Sciatic nerve (tissue), 2 donors: ENCODE measurements around the gene CDC20. TPM values are rescaled to one million over a fixed set of nuclear protein-coding genes. Genes with fewer than 3 reads are reported as not detected.
"Not testable (repeated sequence)": the region's sequence is repeated elsewhere in the genome, so short reads cannot be mapped to it uniquely, and the experiment has no call there.

Experiments used
- ATAC-seq: fragments of 200-7000 bp; cut with Tn5 transposase; one replicate; pipeline ENCODE4 v1.9.1; 2020; ENCODE audit warnings: mild to moderate bottlenecking, moderate library complexity
- DNase-seq: peaks from one replicate; pipeline ENCODE4 v3.0.0-alpha.2; 2020; ENCODE audit warnings: low spot score
- intact Hi-C: fragments of 100-400 bp; cut with DNase I; formaldehyde crosslinking; loops from one replicate; pipeline ENCODE4 v1.14.2; 2022
- total RNA-seq: library from RNA; stranded (reverse); fragmentation: NEBNext Ultra II Directional; extraction: Animal tissue kit (Norgen Biotek cat#: 25700); gene quantifications from one replicate; pipeline ENCODE4 v1.2.1, GENCODE V29; 2021
- donor health status: DM: no; HTN: no; CAD: no.
- donor health status: DM: no; HTN: no; CAD: no.

CDC20 gene
- total RNA-seq, 1 donor from 2014 or later = 1.9 TPM

GRCh38 chr1:43369779-43370178 is 11.0 kb downstream of the CDC20 start:
- not testable (repeated sequence) for ATAC-seq
- intact Hi-C loops = loop anchor here (5.0 kb wide), 1 partner anchor 572 kb away; no protein-coding TSS in a partner anchor

GRCh38 chr1:43370564-43370963 is 11.8 kb downstream of the CDC20 start:
- intact Hi-C loops = no loop called here
- ATAC-seq (no peak), DNase-seq (no peak)

More at GRCh38 chr1:43369779-43370178, 11.0 kb downstream of the CDC20 start:
- not testable (repeated sequence) for DNase-seq

GRCh38 chr1:43372172-43372571 is 13.4 kb downstream of the CDC20 start:
- ATAC-seq (no peak), DNase-seq (no peak)
- intact Hi-C loops = no loop called here

DNA sequence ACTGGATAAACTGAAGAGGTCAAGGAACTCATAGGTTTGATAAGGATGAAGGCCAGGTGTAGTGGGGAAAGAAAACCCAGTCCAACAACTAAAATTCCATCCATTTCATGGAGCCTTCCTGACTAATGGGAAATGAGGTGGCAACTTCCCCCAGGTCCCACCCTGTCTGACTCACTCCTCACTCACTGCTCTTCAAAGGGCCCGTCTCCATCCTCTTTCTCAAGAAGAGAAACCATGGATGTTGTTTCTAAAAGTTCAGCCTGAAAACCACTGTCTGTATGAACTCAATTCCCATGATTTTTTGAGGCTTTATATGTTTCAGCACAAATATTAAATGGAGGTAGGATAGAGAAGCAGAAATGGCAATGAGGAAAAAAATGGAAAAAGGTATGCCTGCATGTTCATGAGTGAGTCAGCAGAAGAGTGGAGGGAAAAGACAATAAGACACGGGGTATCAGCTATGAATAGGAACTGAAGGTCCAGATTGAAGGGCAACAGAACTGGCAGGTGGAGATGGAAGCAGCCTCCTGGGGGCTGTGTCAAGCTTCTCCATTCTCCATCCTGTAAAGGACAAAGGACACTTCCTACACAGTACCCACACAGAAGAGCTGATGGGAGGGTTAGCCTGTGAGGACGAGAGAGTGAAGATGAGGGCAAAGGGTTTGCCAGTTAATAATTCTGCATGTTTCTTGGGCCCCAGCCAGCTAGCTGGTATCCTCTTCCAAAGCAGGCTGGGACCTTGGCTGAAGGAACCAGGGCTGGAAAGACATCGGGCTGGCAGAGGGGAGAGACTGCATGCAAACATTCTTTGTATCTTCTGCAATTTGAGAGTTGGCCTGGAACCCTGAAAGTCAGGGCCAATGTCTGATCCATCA is 14.5 kb downstream of the CDC20 start:
- intact Hi-C loops = no loop called here
- no peak for DNase-seq

GRCh38 chr1:43376723-43377235 is 18.0 kb downstream of the CDC20 start:
- intact Hi-C loops = no loop called here
- ATAC-seq (no peak), DNase-seq (no peak)

More for the DNA sequence above, 14.5 kb downstream of the CDC20 start:
- ATAC-seq = no peak

GRCh38 chr1:43377831-43378230 is 19.1 kb downstream of the CDC20 start:
- DNase-seq (no peak), ATAC-seq (no peak)
- intact Hi-C loops = no loop called here

GRCh38 chr1:43379476-43379875 is 20.7 kb downstream of the CDC20 start:
- DNase-seq (no peak), ATAC-seq (no peak)
- intact Hi-C loops = no loop called here

DNA sequence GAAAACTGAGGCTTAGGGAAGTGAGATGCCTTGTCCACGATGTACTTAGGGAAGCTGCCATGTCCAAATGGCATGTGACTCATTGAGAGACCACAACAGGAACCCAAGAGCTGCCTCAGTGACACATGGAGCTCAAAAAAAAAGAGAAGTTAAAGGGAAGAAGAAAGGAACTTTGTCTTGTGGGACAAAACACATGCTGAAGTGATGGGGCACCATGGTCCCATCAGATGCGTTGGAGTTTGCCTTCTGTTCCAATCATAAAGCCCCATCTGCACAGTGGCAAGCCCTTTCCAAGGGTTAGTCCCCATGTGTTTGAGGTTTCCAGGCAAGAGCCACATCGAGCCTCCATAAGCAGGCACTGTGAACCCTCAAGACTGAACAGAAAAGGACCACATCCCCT is 22.8 kb downstream of the CDC20 start:
- peak; percentile 61 for ATAC-seq
- intact Hi-C loops = loop anchor here (10.0 kb wide), 1 partner anchor 147 kb away; no protein-coding TSS in a partner anchor
- no peak for DNase-seq

DNA sequence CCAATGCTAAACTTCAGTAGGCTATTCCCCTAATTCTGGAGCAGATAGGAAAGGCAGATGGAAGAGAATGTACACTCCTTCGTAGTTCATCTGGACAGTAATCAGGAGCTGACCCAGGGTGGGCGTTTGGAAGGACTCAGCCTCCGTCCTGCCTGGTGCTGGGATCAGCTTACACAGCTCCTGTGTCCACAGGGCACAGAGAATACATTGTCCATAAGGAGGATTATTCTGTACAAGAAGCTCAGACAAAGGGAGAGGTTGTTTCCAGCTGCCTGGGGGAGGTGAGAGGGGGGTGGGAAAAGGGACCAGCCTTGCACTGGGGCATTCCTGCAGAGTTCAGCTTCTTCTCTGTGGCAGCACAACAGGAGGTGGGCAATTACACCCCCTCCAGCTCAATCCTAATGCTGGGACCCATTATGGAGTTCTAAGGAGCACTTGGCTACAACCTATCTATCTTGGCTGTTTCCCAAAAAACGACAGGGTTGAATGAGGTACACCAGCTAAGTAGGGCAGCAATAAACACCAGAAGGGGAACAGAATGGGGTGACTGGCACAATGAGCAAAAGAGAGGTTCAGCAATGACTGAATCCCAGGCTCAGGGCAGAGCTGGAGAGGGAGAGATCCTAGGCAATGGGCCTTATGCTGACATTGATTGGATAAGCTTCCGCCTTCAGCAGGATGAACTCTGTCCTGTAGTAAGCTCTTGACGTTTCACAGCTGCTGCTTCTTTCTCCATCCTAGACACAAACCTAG is 23.4 kb downstream of the CDC20 start:
- ATAC-seq (peak; percentile 77), DNase-seq (no peak)
- intact Hi-C loops = loop anchor here (10.0 kb wide), 1 partner anchor 147 kb away; no protein-coding TSS in a partner anchor

DNA sequence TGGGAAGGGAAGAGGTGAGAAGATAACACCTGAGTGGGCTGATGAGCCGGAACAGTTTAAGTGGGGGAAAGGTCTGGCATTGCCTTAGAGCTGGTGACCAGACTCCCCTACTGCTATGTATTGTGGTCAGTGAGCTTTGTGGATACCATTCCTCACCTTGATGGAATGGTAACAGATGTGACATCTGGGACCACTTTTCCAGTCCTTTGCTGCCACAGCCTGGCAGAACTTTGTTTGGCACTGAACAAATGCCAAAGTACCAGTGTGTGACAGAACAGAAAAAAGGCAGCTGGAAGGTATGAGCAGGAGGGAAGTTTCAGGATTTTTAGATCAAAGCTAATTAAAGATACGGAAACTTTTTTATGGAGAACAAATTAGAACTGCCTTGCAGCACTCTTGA is 24.7 kb downstream of the CDC20 start:
- ATAC-seq = no peak
- no peak for DNase-seq
- intact Hi-C loops = loop anchor here (10.0 kb wide), 1 partner anchor 149 kb away; no protein-coding TSS in a partner anchor

- ATAC-seq (no peak), DNase-seq (no peak)
- intact Hi-C loops = loop anchor here (10.0 kb wide), 1 partner anchor 152 kb away; no protein-coding TSS in a partner anchor
Observed at GRCh38 chr1:43386676-43387075, 27.9 kb downstream of the CDC20 start.

DNA sequence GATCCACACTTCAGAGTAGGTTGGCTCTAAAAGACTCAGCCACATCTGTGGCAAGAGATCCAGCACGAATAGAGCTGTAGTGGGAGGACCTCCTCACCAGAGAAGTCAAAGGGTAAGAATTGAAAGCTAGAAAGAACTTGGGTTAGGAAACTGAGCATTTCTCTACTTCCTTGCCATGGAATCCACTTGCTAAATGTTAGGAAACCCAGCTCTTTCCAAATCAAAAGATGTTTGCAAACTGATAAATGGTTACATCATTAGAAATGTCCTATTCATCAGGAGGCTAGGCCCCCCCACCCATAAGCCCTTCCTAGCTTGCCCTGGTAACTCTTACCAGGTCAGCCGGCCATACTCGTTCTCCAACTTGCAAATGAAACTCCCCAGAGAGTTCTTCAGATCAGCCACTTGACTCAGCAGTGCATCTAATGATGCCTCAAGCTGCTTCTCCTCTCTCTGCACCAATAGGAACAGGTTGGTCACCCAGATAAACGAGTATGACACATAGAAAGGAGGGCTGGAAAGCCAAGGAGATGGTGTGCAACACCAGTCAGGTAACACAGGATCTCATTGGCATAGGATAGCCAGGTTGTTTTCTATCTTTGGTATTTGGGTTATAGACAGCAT is 29.3 kb downstream of the CDC20 start:
- ATAC-seq (no peak), DNase-seq (no peak)
- intact Hi-C loops = loop anchor here (10.0 kb wide), 1 partner anchor 153 kb away; no protein-coding TSS in a partner anchor

- no peak for DNase-seq
- intact Hi-C loops = loop anchor here (10.0 kb wide), 1 partner anchor 154 kb away; no protein-coding TSS in a partner anchor
- no peak for ATAC-seq
Observed at GRCh38 chr1:43388613-43389012, 29.8 kb downstream of the CDC20 start.

DNA sequence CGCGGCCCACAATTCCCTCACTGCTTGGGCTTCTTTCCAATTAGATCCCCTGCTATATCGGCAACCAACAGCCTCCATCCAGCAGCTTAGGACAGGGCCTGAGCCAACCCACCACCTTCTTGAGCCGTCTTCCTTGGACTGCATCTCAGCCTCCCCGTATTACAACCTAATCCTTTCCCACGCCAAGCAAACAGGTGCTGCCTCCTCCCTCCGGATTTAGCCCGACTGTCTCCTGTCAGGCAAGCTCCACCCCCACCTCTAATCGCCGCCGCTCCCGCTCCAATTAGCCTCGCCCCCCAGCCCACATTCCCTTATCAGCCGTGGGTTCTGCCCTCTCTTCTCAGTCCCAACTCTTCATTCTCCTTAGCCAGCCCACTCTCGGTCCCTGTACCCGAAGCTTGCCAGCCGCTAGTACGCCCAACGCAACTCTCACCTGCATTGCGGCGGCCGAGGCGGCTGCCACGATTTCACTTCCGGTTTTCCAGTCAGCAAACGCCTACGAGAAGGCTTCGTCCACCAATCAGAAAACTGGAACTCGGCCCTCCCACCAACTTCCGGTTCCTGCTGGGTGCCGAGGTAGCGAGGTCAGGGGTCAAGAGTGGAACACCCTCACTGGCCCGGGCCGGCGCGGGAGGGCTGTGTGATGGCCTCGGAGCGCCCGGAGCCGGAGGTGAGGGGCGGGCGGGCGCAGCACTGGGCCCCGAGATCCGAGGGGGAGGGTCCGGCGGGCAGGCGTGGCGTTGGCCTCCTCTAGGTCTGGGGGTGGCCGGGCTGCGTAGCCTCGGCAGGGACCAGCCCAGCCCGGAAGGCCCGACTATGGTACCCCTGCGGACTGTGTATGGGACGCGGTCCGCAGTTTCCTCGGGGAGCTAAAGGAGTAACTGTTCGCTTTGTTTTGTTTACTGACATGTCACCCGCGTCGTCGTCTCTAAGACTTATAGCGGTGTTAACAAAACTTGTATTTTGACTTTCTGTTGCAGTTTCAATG is 30.8 kb downstream of the CDC20 start, which contains the start of the genes MED8 and SZT2:
TSS of gene MED8 (minus strand) at position 475 of the 988 bp plus-strand sequence. CDS start at position 439, 36 bp downstream.
TSS of gene SZT2 (plus strand) at position 574 of the 988 bp plus-strand sequence. CDS start at position 644, 70 bp downstream.
- ATAC-seq (peak; percentile 99), DNase-seq (peak; percentile 98)
- intact Hi-C loops = loop anchor here (10.0 kb wide), 1 partner anchor 155 kb away; no protein-coding TSS in a partner anchor

DNA sequence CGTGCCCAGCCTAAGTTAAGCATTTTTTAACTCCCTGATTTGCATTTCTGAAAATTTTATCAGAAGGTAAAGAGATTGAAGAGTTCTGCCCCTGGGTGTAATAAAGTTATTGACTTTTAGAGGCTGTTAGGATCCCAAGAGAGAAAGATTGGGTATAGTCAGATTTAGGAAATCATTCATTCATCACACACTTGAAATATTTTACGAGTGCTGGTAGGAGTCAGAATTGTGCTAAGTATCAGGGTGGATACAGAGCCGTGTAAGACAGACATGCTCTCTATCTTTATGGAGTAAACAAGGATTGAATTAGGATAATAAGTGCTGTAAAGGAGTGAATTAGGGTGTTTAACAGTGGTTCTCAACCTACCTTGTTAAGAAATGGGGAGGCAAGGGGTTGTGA is 33.9 kb downstream of the CDC20 start:
- intact Hi-C loops = no loop called here
- DNase-seq = no peak
- no peak for ATAC-seq

- intact Hi-C loops = no loop called here
- no peak for ATAC-seq
- no peak for DNase-seq
Observed at GRCh38 chr1:43395523-43395922, 36.7 kb downstream of the CDC20 start.

DNA sequence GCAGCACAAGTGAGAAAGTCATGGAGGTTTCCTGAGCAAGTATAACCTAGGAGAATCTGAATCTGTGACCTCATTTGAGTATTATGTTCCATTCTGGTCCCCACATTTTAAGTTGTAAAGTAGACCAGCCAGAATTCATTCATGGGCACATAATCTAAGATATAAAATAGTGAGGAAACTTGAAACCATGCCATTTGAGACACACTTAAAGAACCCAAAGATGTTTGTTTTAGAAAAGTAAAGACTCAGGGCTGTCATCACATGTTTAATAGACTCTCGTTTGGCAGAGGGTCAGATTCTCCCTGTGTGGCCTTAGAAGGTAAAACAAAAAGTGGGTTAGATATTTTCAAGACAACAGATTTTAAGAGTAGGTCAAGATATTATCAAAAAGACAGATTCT is 37.3 kb downstream of the CDC20 start:
- no peak for ATAC-seq

More for the DNA sequence above, 37.3 kb downstream of the CDC20 start:
- no peak for DNase-seq
- intact Hi-C loops = no loop called here
